HL-60 (cell line): ENCODE measurements around the gene KRT17.
"Not testable (repeated sequence)": the region's sequence is repeated elsewhere in the genome, so short reads cannot be mapped to it uniquely, and the experiment has no call there.

Experiments
- CTCF ChIP-seq: IDR thresholded peaks from one replicate; pipeline ENCODE4 v1.5.1; 2011; ENCODE audit warnings: low read length, control low read depth, inconsistent platforms; ENCODE audit not compliant: insufficient read depth
- GABPA ChIP-seq: IDR thresholded peaks from 2 replicates; pipeline ENCODE4 v1.6.1; 2012; ENCODE audit warnings: low read depth
- POLR2AphosphoS5 ChIP-seq: IDR thresholded peaks from 2 replicates; pipeline ENCODE4 v1.6.1; 2012; ENCODE audit warnings: low read depth
- SPI1 ChIP-seq: IDR thresholded peaks from 2 replicates; pipeline ENCODE4 v1.6.1; 2012; ENCODE audit warnings: low read depth, mild to moderate bottlenecking, borderline replicate concordance
- TF ChIP-seq, protein P1 (sequence below): IDR thresholded peaks from 2 replicates; pipeline ENCODE4 v1.6.1; 2012; ENCODE audit warnings: low read depth; ENCODE audit not compliant: insufficient replicate concordance

- TF ChIP-seq CTCF, POLR2AphosphoS5, GABPA, SPI1: not testable (repeated sequence)
- TF ChIP-seq, protein P1, sequence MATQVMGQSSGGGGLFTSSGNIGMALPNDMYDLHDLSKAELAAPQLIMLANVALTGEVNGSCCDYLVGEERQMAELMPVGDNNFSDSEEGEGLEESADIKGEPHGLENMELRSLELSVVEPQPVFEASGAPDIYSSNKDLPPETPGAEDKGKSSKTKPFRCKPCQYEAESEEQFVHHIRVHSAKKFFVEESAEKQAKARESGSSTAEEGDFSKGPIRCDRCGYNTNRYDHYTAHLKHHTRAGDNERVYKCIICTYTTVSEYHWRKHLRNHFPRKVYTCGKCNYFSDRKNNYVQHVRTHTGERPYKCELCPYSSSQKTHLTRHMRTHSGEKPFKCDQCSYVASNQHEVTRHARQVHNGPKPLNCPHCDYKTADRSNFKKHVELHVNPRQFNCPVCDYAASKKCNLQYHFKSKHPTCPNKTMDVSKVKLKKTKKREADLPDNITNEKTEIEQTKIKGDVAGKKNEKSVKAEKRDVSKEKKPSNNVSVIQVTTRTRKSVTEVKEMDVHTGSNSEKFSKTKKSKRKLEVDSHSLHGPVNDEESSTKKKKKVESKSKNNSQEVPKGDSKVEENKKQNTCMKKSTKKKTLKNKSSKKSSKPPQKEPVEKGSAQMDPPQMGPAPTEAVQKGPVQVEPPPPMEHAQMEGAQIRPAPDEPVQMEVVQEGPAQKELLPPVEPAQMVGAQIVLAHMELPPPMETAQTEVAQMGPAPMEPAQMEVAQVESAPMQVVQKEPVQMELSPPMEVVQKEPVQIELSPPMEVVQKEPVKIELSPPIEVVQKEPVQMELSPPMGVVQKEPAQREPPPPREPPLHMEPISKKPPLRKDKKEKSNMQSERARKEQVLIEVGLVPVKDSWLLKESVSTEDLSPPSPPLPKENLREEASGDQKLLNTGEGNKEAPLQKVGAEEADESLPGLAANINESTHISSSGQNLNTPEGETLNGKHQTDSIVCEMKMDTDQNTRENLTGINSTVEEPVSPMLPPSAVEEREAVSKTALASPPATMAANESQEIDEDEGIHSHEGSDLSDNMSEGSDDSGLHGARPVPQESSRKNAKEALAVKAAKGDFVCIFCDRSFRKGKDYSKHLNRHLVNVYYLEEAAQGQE: not testable (repeated sequence)
Observed at GRCh38 chr17:41616486-41616885, 7.9 kb downstream of the KRT17 start.
